ENCODE data around the gene NKX1-1. TPM values are rescaled to one million over a fixed set of nuclear protein-coding genes. Genes with fewer than 3 reads are reported as not detected.

Gene NKX1-1
- total and polyA plus RNA-seq, 2 of the 8 experiments (the other 6 are each of a cell fraction or from before 2014, with no cell fraction given), result not detected

DNA sequence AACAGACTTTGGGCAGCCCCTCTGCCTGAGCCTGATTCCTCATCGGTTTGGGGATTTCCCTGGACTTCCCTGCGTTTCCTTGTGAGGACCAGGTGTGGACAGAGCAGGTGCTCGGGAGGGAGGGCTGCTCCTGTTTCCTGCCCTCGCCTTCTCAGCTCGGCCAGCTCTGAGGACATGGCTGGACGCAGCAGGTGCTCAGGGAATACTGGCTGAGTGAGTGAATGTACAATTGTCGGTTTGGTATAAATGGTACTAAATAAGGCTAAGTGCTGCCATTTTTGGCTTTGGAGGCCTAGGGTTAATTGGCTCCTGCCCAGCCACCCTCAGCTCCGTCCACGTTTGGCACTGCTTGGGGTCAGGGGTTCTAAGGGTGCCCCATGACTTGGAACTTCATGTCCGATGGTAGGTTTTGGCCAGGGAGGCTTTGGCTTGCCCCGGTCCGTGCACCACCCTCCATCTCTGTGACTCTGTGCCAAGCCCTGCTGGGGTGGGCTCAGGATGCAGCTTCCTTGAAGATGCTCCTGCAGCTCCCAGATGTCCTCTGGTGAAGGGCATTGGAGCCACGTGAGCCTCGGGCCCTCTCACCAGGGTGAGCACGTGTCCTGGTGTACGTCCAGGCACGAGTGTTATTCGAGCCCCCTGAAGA, 45.0 kb upstream of the NKX1-1 start:
- H3K9ac ChIP-seq (replicated peaks in 1 of 4; ENCODE audit: extremely low read depth in 1 of 4, low read depth in 3 of 4, low read length in 3 of 4), result no peak overlapping the region
- peaks cover 0 to 15% of the 10 kb centered on the region in 2 experiments for H4K20me1 ChIP-seq (replicated peaks in 1 of 2; ENCODE audit: control insufficient read depth in 1 of 2, insufficient read depth in 2 of 2, low read length in 2 of 2)
- no peak overlapping the region for H2AFZ ChIP-seq (ENCODE audit: low read length)
- H3K18ac ChIP-seq (ENCODE audit: extremely low read depth, low read length), result no peak overlapping the region
- no peak overlapping the region for H3K56ac ChIP-seq (replicated peaks; ENCODE audit: insufficient read length, low read depth, low read length)
- no peak overlapping the region for H4K5ac ChIP-seq (ENCODE audit: insufficient read length, low read depth, low read length)
- H3K79me1 ChIP-seq (ENCODE audit: low read depth, low read length), result no peaks in the 10 kb centered on the region
- no peak overlapping the region; the same call in 1 of the 2 replicates for H2BK15ac ChIP-seq (ENCODE audit: low read length)
- H2AK5ac ChIP-seq (ENCODE audit: low read depth, low read length), result no peak overlapping the region
- DNase-seq (ENCODE audit: low read depth in 1 of 2, low spot score in 2 of 2) (no peak), FAIRE-seq (no peak)
- no peak overlapping the region for H3K14ac ChIP-seq (ENCODE audit: insufficient read length)
- H4K8ac ChIP-seq (ENCODE audit: extremely low read depth, insufficient read depth, low read length), result no peak overlapping the region
- peaks cover 0 to 17% of the 10 kb centered on the region in 2 experiments; a peak in 3 of 4 replicates for H3K9me3 ChIP-seq (ENCODE audit: insufficient read depth in 2 of 2, low read depth in 1 of 2, low read length in 1 of 2)
- ChIA-PET POLR2A (ENCODE audit: partially characterized antibody) (no interaction called here), CTCF (ENCODE audit: partially characterized antibody) (interaction anchor here (1.3 kb wide), 1 partner anchor 95 kb away, joined by 3 read pairs; no protein-coding TSS in a partner anchor)
- no peak overlapping the region for H3K4ac ChIP-seq (replicated peaks; ENCODE audit: insufficient read length, low read depth, low read length)
- TF ChIP-seq CBX8 (IDR thresholded peaks at IDR 0.05; ENCODE audit: borderline replicate concordance, low read depth, low read length) (no peak), CHD2 (IDR thresholded peaks at IDR 0.05; ENCODE audit: low read length) (no peak)
- no peak overlapping the region for H4K91ac ChIP-seq (replicated peaks; ENCODE audit: insufficient read length, low read length)
- no peaks in the 10 kb centered on the region for H3K79me2 ChIP-seq (ENCODE audit: control insufficient read depth in 1 of 2, insufficient read depth in 2 of 2, low read length in 2 of 2)
- no peaks in the 10 kb centered on the region for H3K27me3 ChIP-seq (replicated peaks in 1 of 4; ENCODE audit: control insufficient read depth in 3 of 4, extremely low read depth in 1 of 4, insufficient read depth in 3 of 4, low read length in 3 of 4)
- no peak overlapping the region for H2BK12ac ChIP-seq (ENCODE audit: low read depth, low read length)
- H2BK120ac ChIP-seq (replicated peaks; ENCODE audit: low read depth, low read length), result no peak overlapping the region
- H2BK5ac ChIP-seq (ENCODE audit: low read depth, low read length), result no peak overlapping the region
- H3K4me2 ChIP-seq (ENCODE audit: insufficient read depth in 1 of 2, low read depth in 2 of 2, low read length in 2 of 2), result no peak overlapping the region
- H2BK20ac ChIP-seq (ENCODE audit: low read length), result no peak overlapping the region
- no peaks in the 10 kb centered on the region; a peak in 1 of 8 replicates for H3K36me3 ChIP-seq (ENCODE audit: control insufficient read depth in 2 of 4, insufficient read depth in 4 of 4, low read length in 3 of 4)
- H3K23ac ChIP-seq (ENCODE audit: insufficient read length), result no peak overlapping the region
- H3K4me3 ChIP-seq (ENCODE audit: extremely low read depth in 1 of 4, insufficient read depth in 2 of 4, low read depth in 3 of 4, low read length in 4 of 4), result no peak overlapping the region
- no peak overlapping the region for H3K27ac ChIP-seq (ENCODE audit: low read depth, low read length)
- H3K4me1 ChIP-seq (replicated peaks in 1 of 4; ENCODE audit: control insufficient read depth in 3 of 4, insufficient read depth in 4 of 4, low read length in 3 of 4), result no peaks in the 10 kb centered on the region
- peaks cover 19% of the 10 kb centered on the region; the same call in 1 of the 2 replicates for H3K23me2 ChIP-seq (ENCODE audit: low read depth, low read length)
- 86% methylated on average over 18 of the region's 18 CpGs; no CpG with 5 or more reads in 1 of the 2 experiments for WGBS, 2 experiments (ENCODE audit: extremely low coverage in 1 of 2, insufficient coverage in 1 of 2, insufficient read length in 1 of 2, insufficient replicate concordance in 2 of 2, low coverage in 1 of 2, low lambda C conversion rate in 2 of 2, missing lambda C conversion rate in 1 of 2)

Data from H1 (cell line).